AG09309 (cell line): ENCODE results near the gene MEX3A.
A peak's percentile ranks its signal among the peaks of the same experiment; 100 is the strongest.

ENCODE experiments used
- DNase-seq: peaks from one replicate; pipeline ENCODE4 v3.0.0-alpha.2; 2010; ENCODE audit warnings: low read depth
- H3K4me3 ChIP-seq: 2 replicates; pipeline ENCODE4 v1.5.1; 2011; ENCODE audit warnings: mild to moderate bottlenecking, low read depth, low read length, moderate library complexity; ENCODE audit not compliant: control insufficient read depth
- CTCF ChIP-seq: IDR thresholded peaks from 2 replicates; pipeline ENCODE4 v1.5.1; 2011; ENCODE audit warnings: mild to moderate bottlenecking, low read depth, low read length, inconsistent platforms; ENCODE audit not compliant: insufficient read depth, control insufficient read depth; ENCODE audit errors: missing control alignments

MEX3A gene

DNA sequence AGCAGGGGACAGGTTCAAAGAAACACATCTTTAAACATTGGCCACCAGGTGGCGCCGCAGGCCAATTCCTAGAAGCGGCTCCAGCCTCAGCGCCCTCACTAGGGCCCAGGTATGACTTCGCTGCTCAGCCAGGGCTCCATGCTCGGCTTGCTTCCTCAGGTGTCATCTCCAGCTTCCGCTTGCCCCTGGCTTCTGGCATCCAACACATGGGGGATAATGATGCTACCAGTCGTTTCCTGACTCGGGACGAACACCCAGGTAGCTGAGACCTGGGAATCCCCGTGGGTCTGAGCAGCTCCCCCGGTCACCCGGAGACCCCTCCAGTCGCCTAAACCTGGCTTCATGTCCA, 8.5 kb upstream of the MEX3A start:
- H3K4me3 ChIP-seq, result no peak overlapping the region
- DNase-seq, result no peak
- peak; percentile 72 for TF ChIP-seq CTCF

DNA sequence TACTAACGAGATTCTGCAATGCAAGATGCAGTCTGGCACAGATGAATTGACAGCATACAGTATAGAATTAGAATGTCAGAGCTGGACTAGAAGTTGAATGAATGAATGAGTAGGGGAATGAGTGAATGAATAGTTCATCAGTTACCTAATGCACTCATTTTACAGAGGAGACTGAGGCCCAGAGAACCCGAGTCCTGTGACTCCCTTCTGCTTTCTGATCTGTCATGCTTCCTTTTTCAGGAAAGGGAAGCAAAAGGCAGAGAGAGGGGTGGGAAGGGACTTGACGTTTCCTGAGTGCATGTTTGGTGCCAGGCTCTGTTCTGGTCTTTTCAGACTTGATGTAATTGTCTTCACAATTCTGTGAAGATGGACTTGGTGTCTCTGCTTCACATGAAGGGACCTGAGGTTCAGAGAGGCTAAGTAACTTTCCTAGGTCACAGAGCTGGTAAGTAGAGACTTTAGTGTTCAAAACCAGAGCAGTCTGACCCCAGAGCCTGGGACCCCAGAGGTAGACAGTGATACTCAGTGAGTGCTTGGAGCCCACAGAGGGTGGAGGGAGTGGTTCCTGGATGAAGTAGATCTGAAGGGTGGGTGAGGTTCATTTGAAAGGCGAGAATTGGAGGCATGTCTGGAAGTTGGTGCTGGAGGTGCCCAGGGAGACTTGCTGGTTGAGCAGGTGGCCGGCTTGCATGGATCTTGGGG, 8.0 kb upstream of the MEX3A start:
- no peak for DNase-seq
- H3K4me3 ChIP-seq, result no peak overlapping the region
- TF ChIP-seq CTCF, result no peak

GRCh38 chr1:156089704-156090103, 7.4 kb upstream of the MEX3A start:
- TF ChIP-seq CTCF, result no peak
- H3K4me3 ChIP-seq, result no peak overlapping the region
- DNase-seq, result no peak

DNA sequence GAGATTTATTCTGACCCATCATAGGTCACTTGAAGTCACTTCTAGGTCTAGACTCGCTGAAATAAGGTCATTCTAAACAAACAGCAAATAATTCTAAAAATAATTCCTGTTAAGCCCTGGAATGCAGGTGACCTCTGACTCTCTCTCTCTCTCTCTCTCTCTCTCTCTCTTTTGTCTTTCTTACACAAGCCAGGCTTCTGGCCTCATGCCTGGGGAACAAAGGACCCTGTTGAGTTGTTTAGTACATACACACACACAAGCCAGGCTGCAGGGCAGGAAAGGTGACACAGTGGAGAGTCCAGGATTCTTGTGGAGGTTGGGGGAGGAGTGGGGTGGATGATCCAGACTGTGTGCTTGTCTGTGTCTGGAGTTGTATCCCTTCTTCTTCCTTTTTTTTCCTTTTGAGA, 4.0 kb upstream of the MEX3A start:
- H3K4me3 ChIP-seq, result no peak overlapping the region
- no peak for DNase-seq
- no peak for TF ChIP-seq CTCF

DNA sequence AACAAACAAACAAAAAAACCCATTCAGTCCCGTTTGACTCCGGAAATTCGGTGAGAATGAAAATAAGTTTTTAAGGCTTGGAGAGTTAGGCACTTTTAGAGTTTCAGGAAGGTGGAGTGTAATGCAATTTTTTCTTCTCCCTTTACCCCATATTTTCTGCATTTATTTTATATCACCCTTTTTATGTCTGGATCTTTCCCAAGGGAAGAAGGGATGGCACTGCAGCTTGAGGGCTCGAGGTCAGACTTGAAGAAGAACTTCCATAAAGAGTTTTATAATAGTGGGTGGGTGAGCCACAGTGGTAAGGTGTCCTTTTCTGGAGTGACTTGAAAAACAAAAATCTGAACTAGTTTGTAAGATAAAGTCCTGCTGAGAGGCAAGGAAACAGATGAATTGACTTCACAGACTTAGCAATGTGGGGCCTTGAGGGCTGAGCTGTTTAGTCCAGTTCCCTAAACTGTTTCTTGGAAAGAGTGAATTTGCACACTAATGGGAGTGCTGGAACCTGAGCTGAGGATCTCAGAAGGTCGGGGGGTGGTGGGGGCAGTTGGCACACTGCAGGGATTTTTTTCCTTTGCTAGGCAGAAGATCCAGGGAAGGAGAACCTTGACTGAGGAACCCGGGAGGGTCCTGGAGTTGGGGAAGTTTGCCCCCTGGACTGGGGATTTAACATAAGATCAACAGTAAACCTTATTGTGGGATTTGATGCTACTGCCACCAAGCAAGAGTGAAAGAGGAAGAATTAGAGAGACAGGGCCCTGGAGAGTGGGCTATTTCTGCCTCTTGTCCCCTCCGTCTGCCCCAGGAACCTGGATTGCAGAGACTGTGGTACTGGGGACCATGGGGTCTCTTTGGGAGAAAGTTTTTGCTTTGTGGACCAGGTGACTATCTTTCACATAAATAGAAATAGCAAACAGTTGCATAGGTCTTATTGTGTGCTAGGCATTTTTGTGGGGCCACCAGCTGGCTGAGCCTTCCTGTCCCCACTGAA, 1.8 kb upstream of the MEX3A start:
- H3K4me3 ChIP-seq, result no peak overlapping the region
- no peak for DNase-seq
- TF ChIP-seq CTCF, result no peak

DNA sequence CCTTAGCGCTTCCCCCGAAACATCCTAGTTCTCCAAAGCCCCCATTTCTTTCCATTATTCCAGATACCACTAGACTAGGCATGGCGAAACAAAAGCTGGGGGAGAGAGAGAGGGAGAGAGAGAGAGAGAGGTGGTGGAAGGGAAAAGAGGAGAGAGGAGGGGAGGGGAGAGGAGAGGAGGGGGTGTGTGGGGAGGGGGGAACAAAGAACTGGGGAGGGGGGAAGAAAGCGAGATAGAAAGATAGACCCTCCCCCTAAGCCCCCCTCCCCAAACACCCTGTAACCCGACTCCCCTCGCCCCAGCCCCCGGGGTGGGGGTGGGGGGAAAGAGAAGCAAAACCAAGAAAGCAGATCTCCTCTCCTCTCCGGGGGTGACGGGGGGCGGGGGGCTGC, 352 bp downstream of the MEX3A start:
- no peak for DNase-seq

More for the DNA sequence above, 352 bp downstream of the MEX3A start:
- TF ChIP-seq CTCF, result no peak
- peak overlapping the region; percentile 81 for H3K4me3 ChIP-seq
